Liver (tissue), 9 donors: ENCODE data around the gene MAPK8IP3. TPM values are rescaled to one million over a fixed set of nuclear protein-coding genes. Genes with fewer than 3 reads are reported as not detected.

Experiments used
- DNase-seq: peaks from one replicate; pipeline ENCODE4 v3.0.0-alpha.2; 2017; ENCODE audit warnings: low spot score
- H3K27ac ChIP-seq, 2 donors: one replicate each; pipeline ENCODE4 v1.7.0; 2013; ENCODE audit warnings: inconsistent platforms in 2 of 2, low read length in 2 of 2, control low read depth in 1 of 2, low read depth in 1 of 2, mild to moderate bottlenecking in 1 of 2
- H3K27me3 ChIP-seq, 4 donors: one replicate each; pipeline versions ENCODE4 v1.6.1 to v1.7.0; 2013; ENCODE audit warnings: low read length in 3 of 4, inconsistent platforms in 1 of 4, mild to moderate bottlenecking in 1 of 4, moderate library complexity in 1 of 4; ENCODE audit not compliant: control insufficient read depth in 4 of 4, insufficient read depth in 4 of 4
- H3K36me3 ChIP-seq, 4 donors: one replicate each; pipeline versions ENCODE4 v1.6.1 to v1.7.0; 2013; ENCODE audit warnings: low read length in 3 of 4, mild to moderate bottlenecking in 3 of 4, low read depth in 1 of 4, moderate library complexity in 1 of 4; ENCODE audit not compliant: control insufficient read depth in 4 of 4, insufficient read depth in 3 of 4
- H3K4me1 ChIP-seq, 4 donors: one replicate each; pipeline versions ENCODE4 v1.6.1 to v1.7.0; 2013; ENCODE audit warnings: low read length in 3 of 4, mild to moderate bottlenecking in 3 of 4, moderate library complexity in 1 of 4; ENCODE audit not compliant: control insufficient read depth in 4 of 4, insufficient read depth in 4 of 4
- H3K4me3 ChIP-seq, 3 donors: one replicate each; pipeline versions ENCODE4 v1.6.1 to v1.7.0; 2013; ENCODE audit warnings: low read length in 3 of 3, control low read depth in 1 of 3, low read depth in 1 of 3, mild to moderate bottlenecking in 1 of 3
- H3K9ac ChIP-seq, 2 donors: one replicate each; pipeline ENCODE4 v1.7.0; 2013; ENCODE audit warnings: low read length in 2 of 2, mild to moderate bottlenecking in 2 of 2, moderate library complexity in 2 of 2, control low read depth in 1 of 2, low read depth in 1 of 2
- H3K9me3 ChIP-seq, 4 donors: one replicate each; pipeline versions ENCODE4 v1.6.1 to v1.7.0; 2013; ENCODE audit warnings: low read length in 3 of 4; ENCODE audit not compliant: control insufficient read depth in 4 of 4
- CTCF ChIP-seq: fragments of 150-350 bp; IDR thresholded peaks from 2 replicates; pipeline ENCODE4 v1.5.1; 2017; ENCODE audit warnings: improper control_type of control experiment, low read depth, low read length; ENCODE audit not compliant: missing input control
- EGR1 ChIP-seq, 2 donors: IDR thresholded peaks; 2 replicates each; pipeline ENCODE4 v1.6.1; 2016 to 2018; ENCODE audit warnings: antibody characterized with exemption in 2 of 2, low read depth in 2 of 2
- FOXA1 ChIP-seq: IDR thresholded peaks from 2 replicates; pipeline ENCODE4 v1.6.1; 2016; ENCODE audit warnings: antibody characterized with exemption
- FOXA2 ChIP-seq: IDR thresholded peaks from 2 replicates; pipeline ENCODE4 v1.6.1; 2016; ENCODE audit warnings: antibody characterized with exemption
- GABPA ChIP-seq, 2 donors: IDR thresholded peaks in 1 of 2; conservative IDR thresholded peaks in 1 of 2; 2 replicates each; pipeline ENCODE4 v1.6.1; 2016; ENCODE audit warnings: antibody characterized with exemption in 2 of 2, mild to moderate bottlenecking in 1 of 2, moderate library complexity in 1 of 2
- HNF4A ChIP-seq, 2 donors: conservative IDR thresholded peaks; 2 replicates each; pipeline ENCODE4 v1.6.1; 2016; ENCODE audit warnings: antibody characterized with exemption in 2 of 2, mild to moderate bottlenecking in 2 of 2
- HNF4G ChIP-seq: IDR thresholded peaks from 2 replicates; pipeline ENCODE4 v1.6.1; 2016; ENCODE audit warnings: antibody characterized with exemption
- JUND ChIP-seq, 2 donors: IDR thresholded peaks; 2 replicates each; pipeline ENCODE4 v1.6.1; 2016; ENCODE audit warnings: antibody characterized with exemption in 2 of 2
- NR2F2 ChIP-seq: IDR thresholded peaks from 2 replicates; pipeline ENCODE4 v1.6.1; 2016; ENCODE audit warnings: antibody characterized with exemption
- REST ChIP-seq: IDR thresholded peaks from 2 replicates; pipeline ENCODE4 v1.6.1; 2016; ENCODE audit warnings: antibody characterized with exemption, mild to moderate bottlenecking
- RXRA ChIP-seq, 2 donors: IDR thresholded peaks; 2 replicates each; pipeline ENCODE4 v1.6.1; 2017 to 2018; ENCODE audit warnings: antibody characterized with exemption in 2 of 2, mild to moderate bottlenecking in 1 of 2
- SP1 ChIP-seq: IDR thresholded peaks from 2 replicates; pipeline ENCODE4 v1.6.1; 2018; ENCODE audit warnings: antibody characterized with exemption, mild to moderate bottlenecking
- TAF1 ChIP-seq: conservative IDR thresholded peaks from 2 replicates; pipeline ENCODE4 v1.6.1; 2016; ENCODE audit warnings: antibody characterized with exemption, mild to moderate bottlenecking
- YY1 ChIP-seq: IDR thresholded peaks from 2 replicates; pipeline ENCODE4 v1.6.1; 2016; ENCODE audit warnings: antibody characterized with exemption, mild to moderate bottlenecking
- WGBS: extraction: QIAGEN DNeasy Blood & Tissue Kit; methylation state at CpG from one replicate; pipeline ENCODE4 v1.1.7; 2013; 5-methylcytosine and 5-hydroxymethylcytosine counted together
- polyA plus RNA-seq, 2 donors: library from polyadenylated mRNA; stranded (reverse) in 1 of 2; unstranded in 1 of 2; fragments of 200-250 nt in 1 of 2; fragments of >200 nt in 1 of 2; fragmentation: Nextera tagmentation in 1 of 2; extraction: Ambion mirVana in 1 of 2; gene quantifications; one replicate each; pipeline versions ENCODE4 v1.2.1 to v1.2.3, GENCODE V29; 2013 to 2015
- total RNA-seq, 2 donors: library from RNA; depleted of rRNA; stranded (reverse); fragments of >200 nt; gene quantifications; one replicate each; pipeline ENCODE4 v1.2.3, GENCODE V29; 2014
- TF ChIP-seq, protein P1 (sequence below): IDR thresholded peaks from 2 replicates; pipeline ENCODE4 v1.6.1; 2016; ENCODE audit warnings: antibody characterized with exemption
- TF ChIP-seq, protein P2 (sequence below): IDR thresholded peaks from 2 replicates; pipeline ENCODE4 v1.6.1; 2016; ENCODE audit warnings: antibody characterized with exemption
- TF ChIP-seq, protein P3 (sequence below): IDR thresholded peaks from 2 replicates; pipeline ENCODE4 v1.6.1; 2016; ENCODE audit warnings: antibody characterized with exemption
- donor health status: healthy.
- donor health status: healthy.
- donor health status: healthy.
- donor health status: healthy.
- donor health status: healthy.

The MAPK8IP3 gene
- total and polyA plus RNA-seq, 4 donors = 4.1 to 43.0 (median 9.3) TPM

- Histone ChIP-seq H3K4me1 (no peaks in the 10 kb centered on the region), H3K9ac (no peak overlapping the region), H3K36me3 (peaks cover 6 to 59% (median 25%) of the 10 kb centered on the region in 4 donors), H3K4me3 (no peak overlapping the region), H3K9me3 (no peaks in the 10 kb centered on the region), H3K27me3 (no peaks in the 10 kb centered on the region), H3K27ac (no peak overlapping the region)
- TF ChIP-seq RXRA (IDR thresholded peaks at IDR 0.05) = no peak
- DNase-seq = no peak
- WGBS = 96% methylated on average over 29 of the region's 29 CpGs
These were observed 40.1 kb downstream of the MAPK8IP3 start for GRCh38 chr16:1745900-1746692.

- Histone ChIP-seq H3K9me3 (no peaks in the 10 kb centered on the region), H3K4me3 (no peak overlapping the region), H3K27ac (no peak overlapping the region), H3K9ac (no peak overlapping the region), H3K27me3 (no peaks in the 10 kb centered on the region), H3K4me1 (no peaks in the 10 kb centered on the region), H3K36me3 (peaks cover 6 to 60% (median 28%) of the 10 kb centered on the region in 4 donors)
- DNase-seq = no peak
- WGBS = 96% methylated on average over 31 of the region's 31 CpGs
- no peak for TF ChIP-seq EGR1 (IDR thresholded peaks at IDR 0.05; ENCODE audit: low read depth in 2 of 2)
- no peak for TF ChIP-seq YY1
- TF ChIP-seq JUND (IDR thresholded peaks at IDR 0.05) = no peak
- no peak for TF ChIP-seq HNF4G
- TF ChIP-seq CTCF = no peak
- TF ChIP-seq, protein P1, sequence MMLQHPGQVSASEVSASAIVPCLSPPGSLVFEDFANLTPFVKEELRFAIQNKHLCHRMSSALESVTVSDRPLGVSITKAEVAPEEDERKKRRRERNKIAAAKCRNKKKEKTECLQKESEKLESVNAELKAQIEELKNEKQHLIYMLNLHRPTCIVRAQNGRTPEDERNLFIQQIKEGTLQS = no peak
- TF ChIP-seq REST = no peak
- no peak for TF ChIP-seq FOXA1
- no peak for TF ChIP-seq GABPA (IDR thresholded peaks at IDR 0.05 in 1 of 2, conservative IDR thresholded peaks at IDR 0.05 in 1 of 2)
- no peak for TF ChIP-seq NR2F2
- TF ChIP-seq SP1 = no peak
- TF ChIP-seq, protein P2, sequence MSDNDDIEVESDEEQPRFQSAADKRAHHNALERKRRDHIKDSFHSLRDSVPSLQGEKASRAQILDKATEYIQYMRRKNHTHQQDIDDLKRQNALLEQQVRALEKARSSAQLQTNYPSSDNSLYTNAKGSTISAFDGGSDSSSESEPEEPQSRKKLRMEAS = no peak
- TF ChIP-seq HNF4A (conservative IDR thresholded peaks at IDR 0.05) = no peak
- TF ChIP-seq RXRA (IDR thresholded peaks at IDR 0.05) = no peak
- TF ChIP-seq TAF1 = no peak
- TF ChIP-seq, protein P3, sequence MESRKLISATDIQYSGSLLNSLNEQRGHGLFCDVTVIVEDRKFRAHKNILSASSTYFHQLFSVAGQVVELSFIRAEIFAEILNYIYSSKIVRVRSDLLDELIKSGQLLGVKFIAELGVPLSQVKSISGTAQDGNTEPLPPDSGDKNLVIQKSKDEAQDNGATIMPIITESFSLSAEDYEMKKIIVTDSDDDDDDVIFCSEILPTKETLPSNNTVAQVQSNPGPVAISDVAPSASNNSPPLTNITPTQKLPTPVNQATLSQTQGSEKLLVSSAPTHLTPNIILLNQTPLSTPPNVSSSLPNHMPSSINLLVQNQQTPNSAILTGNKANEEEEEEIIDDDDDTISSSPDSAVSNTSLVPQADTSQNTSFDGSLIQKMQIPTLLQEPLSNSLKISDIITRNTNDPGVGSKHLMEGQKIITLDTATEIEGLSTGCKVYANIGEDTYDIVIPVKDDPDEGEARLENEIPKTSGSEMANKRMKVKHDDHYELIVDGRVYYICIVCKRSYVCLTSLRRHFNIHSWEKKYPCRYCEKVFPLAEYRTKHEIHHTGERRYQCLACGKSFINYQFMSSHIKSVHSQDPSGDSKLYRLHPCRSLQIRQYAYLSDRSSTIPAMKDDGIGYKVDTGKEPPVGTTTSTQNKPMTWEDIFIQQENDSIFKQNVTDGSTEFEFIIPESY = no peak
- TF ChIP-seq FOXA2 = no peak
These were observed 40.7 kb downstream of the MAPK8IP3 start for GRCh38 chr16:1746693-1747195.
